Measurements from ENCODE around the gene PRKCG.

The PRKCG gene

GRCh38 chr19:53907193-53907581 lies 25.2 kb downstream of the PRKCG start:
- no peak for DNase-seq (ENCODE audit: low read depth)
- no peak for TF ChIP-seq CTCF (conservative IDR thresholded peaks at IDR 0.05; ENCODE audit: control insufficient read depth, insufficient read depth, low read depth, low read length)
- no peak overlapping the region for H3K4me3 ChIP-seq (ENCODE audit: control insufficient read depth, low read depth, low read length)

GRCh38 chr19:53907690-53908089 lies 25.7 kb downstream of the PRKCG start:
- DNase-seq (ENCODE audit: low read depth), result no peak
- H3K4me3 ChIP-seq (ENCODE audit: control insufficient read depth, low read depth, low read length), result no peak overlapping the region
- TF ChIP-seq CTCF (conservative IDR thresholded peaks at IDR 0.05; ENCODE audit: control insufficient read depth, insufficient read depth, low read depth, low read length), result no peak

- DNase-seq (ENCODE audit: low read depth), result peak; percentile 46
- no peak for TF ChIP-seq CTCF (conservative IDR thresholded peaks at IDR 0.05; ENCODE audit: control insufficient read depth, insufficient read depth, low read depth, low read length)
- no peak overlapping the region for H3K4me3 ChIP-seq (ENCODE audit: control insufficient read depth, low read depth, low read length)
These were observed 26.3 kb downstream of the PRKCG start for GRCh38 chr19:53908106-53908934.

- H3K4me3 ChIP-seq (ENCODE audit: control insufficient read depth, low read depth, low read length), result no peak within 1 kb of the TSS
- no peak for DNase-seq (ENCODE audit: low read depth)
- TF ChIP-seq CTCF (conservative IDR thresholded peaks at IDR 0.05; ENCODE audit: control insufficient read depth, insufficient read depth, low read depth, low read length), result no peak
These were observed 27.0 kb downstream of the PRKCG start, which contains the start of gene CACNG7 for GRCh38 chr19:53908935-53909415. Gene CACNG7, plus strand, starts transcription at chr19:53909278. Its CDS starts 3,554 bp downstream, at chr19:53912832.

GRCh38 chr19:53909471-53910169 lies 27.6 kb downstream of the PRKCG start:
- DNase-seq (ENCODE audit: low read depth), result no peak
- H3K4me3 ChIP-seq (ENCODE audit: control insufficient read depth, low read depth, low read length), result no peak overlapping the region
- TF ChIP-seq CTCF (conservative IDR thresholded peaks at IDR 0.05; ENCODE audit: control insufficient read depth, insufficient read depth, low read depth, low read length), result no peak

GRCh38 chr19:53910170-53910518 lies 28.1 kb downstream of the PRKCG start:
- DNase-seq (ENCODE audit: low read depth), result no peak
- no peak overlapping the region for H3K4me3 ChIP-seq (ENCODE audit: control insufficient read depth, low read depth, low read length)
- no peak for TF ChIP-seq CTCF (conservative IDR thresholded peaks at IDR 0.05; ENCODE audit: control insufficient read depth, insufficient read depth, low read depth, low read length)
